HUES48 (cell line): ENCODE results near the gene OR4C45.
"Not testable (repeated sequence)": the region's sequence is repeated elsewhere in the genome, so short reads cannot be mapped to it uniquely, and the experiment has no call there.

ENCODE experiments used
- H3K27ac ChIP-seq: one replicate; pipeline ENCODE4 v1.7.0; 2013; ENCODE audit warnings: low read depth, low read length, inconsistent platforms
- H3K27me3 ChIP-seq: 2 replicates; pipeline ENCODE4 v1.6.1; 2013; ENCODE audit warnings: mild to moderate bottlenecking, low read length; ENCODE audit not compliant: control insufficient read depth, insufficient read depth
- H3K36me3 ChIP-seq: 2 replicates; pipeline ENCODE4 v1.6.1; 2013; ENCODE audit warnings: low read length; ENCODE audit not compliant: control insufficient read depth, insufficient read depth
- H3K4me1 ChIP-seq: 2 replicates; pipeline ENCODE4 v1.6.1; 2013; ENCODE audit warnings: mild to moderate bottlenecking, low read length; ENCODE audit not compliant: control insufficient read depth, insufficient read depth
- H3K4me3 ChIP-seq: 2 replicates; pipeline ENCODE4 v1.5.1; 2013; ENCODE audit warnings: mild to moderate bottlenecking, low read depth, low read length
- H3K9ac ChIP-seq: 2 replicates; pipeline ENCODE4 v1.6.1; 2013; ENCODE audit warnings: mild to moderate bottlenecking, low read depth, low read length, moderate library complexity
- H3K9me3 ChIP-seq: 2 replicates; pipeline ENCODE4 v1.6.1; 2013; ENCODE audit warnings: low read length; ENCODE audit not compliant: control insufficient read depth, insufficient read depth

Gene OR4C45

DNA sequence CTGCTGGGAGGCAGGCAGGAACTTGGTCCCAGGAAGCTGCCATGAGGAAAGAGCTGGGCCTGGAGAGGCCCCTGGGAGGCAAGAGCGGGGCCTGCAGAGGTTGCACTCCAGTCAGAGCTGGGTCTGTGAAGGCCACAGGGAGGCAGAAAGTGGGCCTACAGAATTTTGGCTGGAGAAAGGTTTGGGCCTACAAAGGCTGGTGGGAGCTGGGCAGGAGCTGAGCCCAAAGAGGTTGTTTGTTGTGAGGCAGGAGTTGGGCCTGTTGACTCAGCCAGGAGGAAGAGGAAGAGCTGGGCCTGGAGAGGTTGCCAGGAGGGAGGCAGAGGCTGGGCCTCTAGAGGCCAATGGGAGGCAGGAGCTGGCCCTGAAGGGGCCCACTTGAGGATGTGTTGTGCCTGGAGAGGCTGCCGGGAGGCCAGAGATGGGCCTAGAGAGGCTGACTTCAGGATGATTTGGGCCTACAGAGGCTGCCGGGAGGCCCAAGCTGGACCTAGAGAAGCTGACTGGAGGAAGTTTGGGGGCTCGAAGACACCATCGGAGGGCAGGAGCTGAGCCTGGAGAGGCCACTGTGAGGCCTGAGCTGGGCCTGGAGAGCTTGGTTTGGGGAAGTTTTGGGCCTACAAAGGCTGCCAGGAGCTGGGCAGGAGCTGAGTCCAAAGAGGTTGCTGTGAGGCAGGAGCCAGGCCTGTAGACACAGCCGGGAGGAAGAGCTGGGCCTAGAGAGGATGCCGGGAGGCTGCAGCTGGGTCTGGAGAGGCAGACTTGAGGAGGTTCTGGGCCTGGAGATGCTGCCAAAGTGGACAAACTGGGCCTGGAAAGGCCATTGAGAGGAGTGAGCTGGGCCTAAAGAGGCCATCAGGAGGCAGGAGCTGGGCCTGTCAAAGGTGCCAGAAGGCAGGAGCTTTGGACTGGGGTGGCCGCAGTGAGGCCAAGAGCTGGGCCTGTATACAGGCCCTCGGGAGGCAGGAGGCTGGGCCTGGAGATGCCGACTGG lies 40.7 kb downstream of the OR4C45 start:
- Histone ChIP-seq H3K4me3 (no peak overlapping the region), H3K27me3 (no peaks in the 10 kb centered on the region), H3K36me3 (no peaks in the 10 kb centered on the region), H3K27ac (no peak overlapping the region), H3K9ac (no peak overlapping the region), H3K4me1 (no peaks in the 10 kb centered on the region), H3K9me3 (peaks cover 98% of the 10 kb centered on the region)

DNA sequence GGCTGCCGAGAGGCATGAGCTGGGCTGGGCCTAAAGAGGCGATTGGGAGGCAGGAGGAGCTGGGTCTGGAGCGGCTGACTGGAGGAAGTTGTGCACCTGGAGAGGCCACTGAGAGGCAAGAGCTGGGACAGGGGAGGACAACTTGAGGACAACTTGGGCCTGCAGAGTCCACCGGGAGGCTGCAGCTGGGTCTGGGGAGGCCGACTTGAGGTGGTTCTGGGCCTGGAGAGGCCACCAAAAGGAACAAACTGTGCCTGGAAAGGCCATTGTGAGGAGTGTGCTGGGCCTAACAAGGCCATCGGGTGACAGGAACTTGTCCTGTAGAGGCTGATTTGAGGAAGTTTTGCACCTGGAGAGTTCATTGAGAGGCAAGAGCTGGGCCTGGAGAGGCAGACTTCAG lies 41.5 kb downstream of the OR4C45 start:
- Histone ChIP-seq H3K27ac (no peak overlapping the region), H3K27me3 (no peaks in the 10 kb centered on the region), H3K4me1 (no peaks in the 10 kb centered on the region), H3K36me3 (no peaks in the 10 kb centered on the region), H3K9me3 (peaks cover 98% of the 10 kb centered on the region), H3K4me3 (no peak overlapping the region), H3K9ac (no peak overlapping the region)

DNA sequence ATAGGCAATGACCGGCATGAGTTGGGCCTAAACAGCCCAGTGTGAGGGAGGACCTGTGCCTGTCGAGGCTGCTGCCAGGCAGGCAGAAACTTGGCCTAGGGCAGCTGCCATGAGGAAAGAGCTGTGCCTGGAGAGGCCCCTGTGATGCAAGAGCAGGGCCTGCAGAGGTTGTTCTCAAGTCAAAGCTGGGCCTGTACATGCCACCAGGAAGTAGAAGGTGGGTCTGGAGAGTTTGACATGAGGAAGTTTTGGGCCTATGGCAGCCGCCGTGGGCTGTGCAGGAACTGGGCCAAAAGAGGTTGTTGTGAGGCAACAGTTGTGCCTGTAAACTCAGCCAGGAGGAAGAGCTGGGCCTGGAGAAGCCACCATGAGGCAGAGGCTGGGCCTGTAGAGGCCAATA lies 43.2 kb downstream of the OR4C45 start:
- Histone ChIP-seq H3K4me1 (no peaks in the 10 kb centered on the region), H3K9me3 (peaks cover 99% of the 10 kb centered on the region), H3K27ac (no peak overlapping the region), H3K9ac (no peak overlapping the region), H3K36me3 (no peaks in the 10 kb centered on the region), H3K27me3 (no peaks in the 10 kb centered on the region), H3K4me3 (no peak overlapping the region)

DNA sequence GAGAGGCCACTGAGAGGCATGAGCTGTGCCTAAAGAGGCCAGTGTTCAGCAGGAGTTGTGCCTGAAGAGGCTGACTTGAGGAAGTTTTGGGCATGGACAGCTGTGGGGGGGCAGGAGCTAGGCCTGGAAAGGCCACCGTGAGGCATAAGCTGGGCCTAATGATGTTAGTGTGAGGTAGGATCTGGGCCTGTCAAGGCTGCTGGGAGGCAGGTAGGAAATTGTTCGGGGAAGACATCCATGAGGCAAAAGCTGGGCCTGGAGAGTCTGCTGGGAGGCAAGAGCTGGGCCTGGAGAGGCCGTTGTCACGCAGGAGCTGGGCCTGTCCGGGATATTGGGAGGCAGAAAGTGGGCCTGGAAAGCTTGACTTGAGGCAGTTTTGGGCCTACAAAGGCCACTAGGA lies 44.9 kb downstream of the OR4C45 start:
- peaks cover 97% of the 10 kb centered on the region for H3K9me3 ChIP-seq

DNA sequence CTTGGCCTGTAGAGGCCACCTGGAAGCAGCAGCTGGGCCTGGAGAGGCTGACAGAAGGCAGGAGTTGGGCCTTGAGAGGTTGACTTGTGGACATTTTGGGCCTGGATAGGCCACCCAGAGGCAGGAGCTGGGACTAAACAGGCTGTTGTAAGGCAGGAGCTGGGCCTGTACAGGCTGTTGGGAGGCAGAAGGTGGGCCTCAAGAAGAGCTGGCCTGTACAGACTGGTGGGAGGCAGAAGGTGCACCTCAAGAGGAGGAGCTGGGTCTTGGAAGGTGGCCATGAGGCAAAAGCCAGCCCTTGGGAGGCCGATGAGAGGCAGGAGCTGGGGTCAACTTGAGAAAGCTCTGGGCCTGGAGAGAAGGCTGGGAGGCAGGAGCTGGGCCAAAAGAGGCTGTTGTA lies 45.3 kb downstream of the OR4C45 start:
- no peaks in the 10 kb centered on the region for H3K27me3 ChIP-seq
- no peaks in the 10 kb centered on the region for H3K36me3 ChIP-seq
- no peaks in the 10 kb centered on the region for H3K4me1 ChIP-seq
- H3K27ac ChIP-seq: no peak overlapping the region
- no peak overlapping the region for H3K9ac ChIP-seq
- peaks cover 97% of the 10 kb centered on the region for H3K9me3 ChIP-seq
- H3K4me3 ChIP-seq: no peak overlapping the region

More for the DNA sequence above, 44.9 kb downstream of the OR4C45 start:
- no peaks in the 10 kb centered on the region for H3K4me1 ChIP-seq
- H3K36me3 ChIP-seq: no peaks in the 10 kb centered on the region
- H3K27me3 ChIP-seq: no peaks in the 10 kb centered on the region
- H3K9ac ChIP-seq: no peak overlapping the region
- no peak overlapping the region for H3K27ac ChIP-seq
- H3K4me3 ChIP-seq: no peak overlapping the region

DNA sequence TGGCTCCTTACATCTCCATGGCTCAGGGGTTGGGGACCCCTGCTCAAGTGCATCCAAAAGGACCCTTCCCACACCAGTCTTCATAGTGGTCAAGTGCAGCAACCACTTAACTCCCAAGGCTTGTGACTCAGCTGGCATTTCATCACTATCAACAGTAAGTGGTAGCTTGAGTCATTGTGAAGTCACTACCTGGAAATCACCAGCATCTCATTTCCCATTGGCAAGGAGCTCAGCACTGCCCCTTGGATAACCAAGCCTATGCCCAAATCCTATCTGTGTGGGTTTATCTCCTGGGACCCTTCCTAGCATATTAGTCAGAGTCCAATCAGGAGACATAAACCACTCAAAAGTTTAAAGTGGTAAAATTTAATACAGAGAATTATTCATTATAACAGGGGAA lies 46.3 kb downstream of the OR4C45 start:
- peaks cover 96% of the 10 kb centered on the region for H3K9me3 ChIP-seq
- not testable (repeated sequence) for H3K27ac ChIP-seq, H3K27me3 ChIP-seq

DNA sequence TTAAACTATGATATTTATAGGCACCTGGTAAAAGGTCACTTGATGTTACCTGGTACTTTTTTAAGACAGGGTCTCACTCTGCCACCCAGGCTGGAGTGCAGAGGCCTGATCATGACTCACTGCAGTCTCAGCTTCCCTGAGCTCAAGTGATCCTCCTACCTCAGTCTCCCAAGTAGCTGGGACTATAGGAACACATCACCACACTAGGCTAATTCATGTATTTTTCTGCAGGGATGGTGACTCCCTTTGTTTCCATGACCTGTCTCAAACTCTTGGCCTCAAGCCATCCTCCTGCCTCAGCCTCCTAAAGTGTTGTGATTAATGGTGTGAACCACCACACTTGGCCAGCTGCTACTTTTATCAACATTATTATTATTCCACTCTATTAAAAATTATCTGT lies 47.6 kb downstream of the OR4C45 start:
- Histone ChIP-seq H3K4me1 (no peaks in the 10 kb centered on the region), H3K27me3 (no peaks in the 10 kb centered on the region), H3K36me3 (no peaks in the 10 kb centered on the region), H3K9ac (no peak overlapping the region), H3K9me3 (peaks cover 95% of the 10 kb centered on the region), H3K4me3 (no peak overlapping the region), H3K27ac (no peak overlapping the region)

More for the DNA sequence above, 46.3 kb downstream of the OR4C45 start:
- not testable (repeated sequence) for H3K36me3 ChIP-seq, H3K4me1 ChIP-seq, H3K4me3 ChIP-seq, H3K9ac ChIP-seq
